ENCODE data around the gene P4HB.

Gene P4HB

DNA sequence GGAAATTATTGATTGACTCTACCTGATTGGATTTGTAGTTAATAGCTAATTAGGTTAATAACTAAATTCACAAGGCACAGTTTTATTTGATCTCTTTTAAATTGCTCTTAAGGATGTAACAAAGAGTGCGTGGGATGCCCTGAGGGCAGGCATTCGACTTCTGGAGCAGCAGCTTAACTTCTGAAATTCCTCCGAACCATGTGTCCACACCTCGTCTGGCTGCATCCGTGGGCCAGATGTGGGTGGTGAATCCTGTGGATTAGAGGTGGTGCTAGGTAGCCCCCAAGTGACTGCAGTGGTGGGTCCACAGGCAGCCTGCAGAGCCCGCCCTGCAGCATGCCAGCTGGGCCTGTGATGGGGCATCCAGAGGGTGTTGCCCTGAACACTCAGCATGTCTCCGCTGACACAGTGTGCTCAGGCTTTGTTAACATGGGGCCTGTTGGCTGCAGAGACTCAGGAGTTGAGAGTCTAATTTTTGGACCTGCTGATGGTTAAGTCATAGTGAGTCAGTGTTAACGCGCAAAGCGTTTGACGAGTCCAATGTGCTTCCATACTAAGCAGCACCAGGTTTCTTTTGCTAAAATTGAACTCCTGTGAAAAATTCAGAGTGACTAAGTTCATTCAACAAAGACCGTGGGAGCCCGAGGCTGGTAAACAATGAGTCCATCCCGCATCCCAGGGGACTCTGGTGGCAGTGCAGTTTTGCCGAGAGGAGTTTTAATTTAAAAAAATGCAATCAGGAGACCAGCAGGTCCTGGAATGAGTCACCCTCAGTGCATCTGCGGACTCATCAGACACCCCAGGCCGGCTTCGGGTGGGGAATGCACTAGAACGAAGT lies 37.9 kb upstream of the P4HB start:
- DNase-seq (ENCODE audit: low spot score), result no peak

DNA sequence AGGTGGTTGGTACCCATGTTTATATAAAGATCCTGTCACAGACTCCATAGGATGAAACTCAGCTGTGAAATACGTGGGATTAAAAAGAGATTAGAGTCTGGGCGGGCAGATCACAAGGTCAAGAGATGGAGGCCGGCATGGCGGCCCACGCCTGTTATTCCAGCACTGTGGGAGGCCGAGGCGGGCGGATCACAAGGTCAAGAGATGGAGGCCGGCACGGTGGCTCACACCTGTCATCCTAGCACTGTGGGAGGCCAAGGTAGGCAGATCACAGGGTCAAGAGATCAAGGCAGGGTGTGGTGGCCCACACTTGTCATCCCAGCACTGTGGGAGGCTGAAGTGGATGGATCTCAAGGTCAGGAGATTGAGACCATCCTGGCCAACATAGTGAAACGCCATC lies 35.1 kb upstream of the P4HB start:
- DNase-seq (ENCODE audit: low spot score), result no peak

DNA sequence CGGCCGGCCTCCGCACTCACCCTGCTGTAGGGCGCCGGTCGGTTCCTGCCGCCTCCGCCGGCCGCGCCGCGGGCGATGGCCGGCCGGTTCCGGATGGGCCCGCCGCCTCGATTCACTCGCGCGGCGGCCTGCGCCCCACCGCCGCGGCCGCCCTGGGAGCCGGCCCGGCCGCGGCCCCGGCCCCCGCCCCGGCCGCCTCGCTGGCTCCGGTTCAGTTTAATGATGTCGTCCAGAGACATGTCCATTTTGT lies 30.9 kb upstream of the P4HB start:
- DNase-seq (ENCODE audit: low spot score), result no peak

DNA sequence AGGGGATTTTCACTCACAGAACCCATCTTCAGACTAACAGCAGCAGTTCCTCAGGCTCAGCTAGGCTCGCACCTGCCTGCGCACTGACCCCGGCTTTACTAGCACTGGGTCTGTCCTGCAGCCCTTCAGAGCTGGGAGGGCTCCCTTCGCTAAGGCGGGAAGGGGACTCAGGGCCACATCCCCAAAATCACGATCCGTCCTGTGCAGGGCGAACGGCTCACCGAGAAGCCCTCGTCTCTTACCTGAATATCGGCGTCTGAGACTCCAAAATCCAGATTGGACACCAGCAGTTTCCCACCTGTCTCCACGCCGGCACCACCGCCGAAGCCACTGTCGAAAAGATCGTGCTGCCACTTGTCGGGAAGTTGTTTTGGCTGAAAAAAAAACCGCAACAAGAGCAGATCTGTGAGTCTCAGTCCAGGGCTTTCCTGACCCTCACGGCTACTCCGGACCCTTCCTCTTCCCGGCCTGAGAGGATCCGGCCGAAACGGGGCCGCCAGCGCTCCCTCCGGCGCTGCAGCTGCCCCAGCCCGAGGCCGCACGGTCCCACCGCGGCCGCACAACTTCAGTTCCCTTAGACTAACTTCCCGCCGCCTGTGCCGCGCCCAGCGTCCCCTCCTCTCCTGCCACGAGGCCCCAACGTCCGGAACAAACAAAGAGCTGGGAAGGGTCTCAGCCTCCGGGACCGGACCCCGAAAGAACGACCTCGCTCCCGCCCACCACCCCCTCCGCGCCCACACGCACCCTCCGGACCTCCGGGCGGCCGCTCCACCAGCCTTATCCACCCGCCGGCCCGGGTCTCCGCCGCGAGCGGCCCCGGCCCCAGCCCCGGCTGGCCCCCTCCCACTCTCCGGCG lies 30.3 kb upstream of the P4HB start:
- DNase-seq (ENCODE audit: low spot score), result no peak

DNA sequence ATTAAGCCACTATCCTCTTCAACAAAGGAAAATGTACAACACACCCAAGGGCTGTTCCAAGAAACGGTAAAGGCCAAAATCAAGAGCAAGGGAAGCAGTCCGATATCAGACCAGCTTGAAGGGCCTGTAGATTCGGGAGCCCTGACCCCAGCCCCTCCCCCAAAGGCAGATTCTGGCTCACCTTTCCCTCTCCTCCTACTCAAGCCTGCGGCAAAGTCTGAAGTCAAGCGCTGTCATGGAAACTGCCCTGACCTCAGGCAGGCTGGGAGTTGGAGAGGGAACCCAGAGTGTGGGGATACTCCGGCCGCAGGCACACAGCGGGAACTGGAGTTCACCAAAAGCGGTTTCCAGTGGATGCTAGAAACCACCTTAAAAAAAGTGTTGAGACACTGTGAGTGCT lies 29.3 kb upstream of the P4HB start:
- DNase-seq (ENCODE audit: low spot score), result no peak

DNA sequence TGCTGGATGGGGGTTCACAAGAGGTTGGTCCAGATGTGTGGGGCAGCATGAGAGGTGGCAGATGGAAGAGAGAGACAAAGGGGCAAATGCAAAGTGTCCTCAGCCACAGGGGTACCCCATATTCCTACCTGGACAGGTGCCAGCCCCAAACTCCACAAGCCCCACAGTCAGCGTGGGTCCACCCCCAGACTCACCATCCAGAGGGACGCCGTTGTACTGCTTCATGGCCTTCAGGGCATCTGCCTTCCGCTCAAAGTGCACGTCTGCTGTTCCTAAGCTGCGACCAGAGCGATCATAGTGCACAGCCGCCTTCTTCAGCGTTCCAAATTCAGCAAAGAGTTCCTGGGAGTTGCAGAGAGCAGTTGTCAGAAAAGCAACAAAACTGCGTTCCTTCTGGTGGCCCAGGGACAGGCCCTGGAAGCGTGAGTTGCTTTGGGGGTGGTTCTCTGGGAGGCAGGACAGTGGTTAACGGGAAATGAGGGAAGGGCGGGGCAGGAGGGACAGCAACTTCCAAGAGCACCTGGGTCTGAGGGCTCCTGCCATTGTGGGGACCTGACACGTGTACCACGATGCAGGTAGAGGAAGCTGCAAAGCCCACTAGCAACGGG lies 28.8 kb upstream of the P4HB start:
- DNase-seq (ENCODE audit: low spot score), result no peak

DNA sequence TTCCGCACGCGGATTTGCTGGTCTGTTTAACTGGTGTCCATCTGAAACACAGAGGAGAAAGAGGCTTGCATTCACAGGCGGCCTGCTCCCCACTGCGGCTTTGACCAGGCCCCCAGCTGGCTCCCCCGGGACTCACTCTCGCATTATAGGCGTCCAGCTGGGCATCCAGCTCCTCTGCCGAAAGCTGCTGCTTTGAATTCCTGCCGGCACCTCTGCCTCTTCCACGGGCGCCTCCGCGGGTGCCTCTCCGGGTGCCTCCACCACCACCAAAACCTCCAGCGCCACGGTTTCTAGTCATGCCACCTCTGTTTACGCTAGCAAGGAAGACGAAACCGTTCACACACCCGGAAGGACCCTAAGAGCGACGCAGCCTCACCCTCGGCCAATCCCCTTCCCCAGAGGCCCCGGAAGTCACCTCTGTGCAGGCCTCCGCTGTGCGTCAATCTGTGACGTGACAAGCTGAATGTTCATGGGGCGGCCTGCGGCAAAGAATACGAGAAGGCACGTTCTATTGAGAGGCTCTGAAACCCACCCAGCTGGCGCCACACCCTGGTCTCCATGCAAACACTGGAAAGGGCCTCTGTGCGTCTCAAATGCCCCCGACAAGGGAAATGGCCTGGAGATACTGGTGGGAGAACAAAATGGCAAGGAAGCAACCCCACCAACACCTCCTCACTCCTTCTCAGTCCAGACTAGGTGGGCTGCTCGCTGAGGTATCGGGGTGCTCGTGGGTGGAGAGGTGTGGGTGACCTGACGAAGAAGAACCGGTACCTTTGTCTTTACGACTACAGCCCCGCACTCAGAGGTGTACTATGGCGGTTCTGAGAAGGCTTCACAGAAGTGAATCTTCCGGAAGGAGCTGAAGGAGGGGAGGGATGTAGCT lies 28.0 kb upstream of the P4HB start:
- no peak for DNase-seq (ENCODE audit: low spot score)

DNA sequence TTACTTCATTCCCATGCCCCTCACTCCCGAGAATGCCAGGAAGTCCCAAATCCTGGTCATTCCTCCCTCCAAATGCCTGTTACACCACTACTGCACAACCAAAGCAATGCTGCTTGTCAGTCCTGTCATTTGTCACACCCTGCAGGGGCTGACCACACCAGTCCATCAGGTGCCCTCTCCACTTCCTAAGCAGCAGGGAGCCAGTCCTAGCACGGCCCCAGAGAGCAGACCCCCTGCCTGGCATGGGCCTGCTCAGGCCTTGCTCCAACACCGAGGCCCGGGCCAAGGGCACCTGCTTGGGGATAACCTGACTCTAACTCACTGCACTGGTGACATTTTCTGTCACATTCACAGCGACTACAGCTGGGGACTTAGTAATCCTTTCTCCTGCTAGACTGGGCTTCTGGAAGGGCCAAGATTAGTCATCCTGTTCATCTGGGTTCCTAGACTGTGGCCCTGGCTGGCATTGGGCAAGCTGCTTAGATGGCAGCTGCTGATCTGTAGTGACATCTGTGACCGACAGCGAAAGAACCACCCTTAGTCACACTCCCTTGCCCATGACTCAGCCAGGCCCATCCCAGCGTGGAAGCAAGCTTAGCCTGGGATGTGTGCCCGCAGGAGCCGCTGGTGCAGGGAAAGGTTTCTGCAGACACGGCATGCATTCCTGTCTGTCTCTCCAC lies 25.7 kb upstream of the P4HB start:
- DNase-seq (ENCODE audit: low spot score), result peak; percentile 86

DNA sequence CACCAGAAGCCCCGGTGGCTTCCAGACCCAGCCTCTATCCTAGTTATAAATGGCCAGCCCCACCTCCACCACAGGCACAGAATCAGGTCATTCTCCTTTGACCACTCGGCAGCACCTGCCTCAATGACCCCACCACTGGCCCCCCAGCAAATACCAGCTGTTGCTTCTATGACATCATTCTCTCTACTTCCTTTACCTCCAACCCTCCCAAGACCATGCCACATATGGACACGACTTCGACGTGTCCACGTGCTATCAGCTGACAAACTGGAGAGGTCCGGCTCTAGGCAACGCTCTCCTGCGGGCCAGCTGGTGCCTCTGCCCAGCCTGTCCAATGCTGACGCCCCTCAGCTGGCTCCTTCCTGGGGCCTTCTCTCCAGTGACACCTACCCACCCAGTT lies 25.1 kb upstream of the P4HB start:
- no peak for DNase-seq (ENCODE audit: low spot score)

DNA sequence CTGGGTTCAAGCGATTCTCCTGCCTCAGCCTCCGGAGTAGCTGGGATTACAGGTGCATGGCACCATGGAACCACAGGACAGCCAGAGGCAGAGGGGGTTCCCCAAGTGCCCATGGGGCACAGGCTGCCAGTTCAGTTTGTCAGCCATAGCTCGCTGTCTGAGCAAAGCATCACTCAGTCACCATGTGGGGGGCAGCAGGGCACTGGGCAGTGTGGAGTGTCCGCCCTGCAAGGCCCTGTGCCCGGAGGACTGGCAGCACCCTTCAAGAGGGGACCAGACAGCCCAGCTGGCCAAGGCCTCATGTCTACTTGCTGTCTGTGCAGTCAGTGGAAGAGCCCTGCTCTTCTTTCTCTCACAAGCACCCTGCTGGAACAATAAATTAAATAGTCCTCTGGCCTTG lies 24.6 kb upstream of the P4HB start:
- DNase-seq (ENCODE audit: low spot score), result no peak

DNA sequence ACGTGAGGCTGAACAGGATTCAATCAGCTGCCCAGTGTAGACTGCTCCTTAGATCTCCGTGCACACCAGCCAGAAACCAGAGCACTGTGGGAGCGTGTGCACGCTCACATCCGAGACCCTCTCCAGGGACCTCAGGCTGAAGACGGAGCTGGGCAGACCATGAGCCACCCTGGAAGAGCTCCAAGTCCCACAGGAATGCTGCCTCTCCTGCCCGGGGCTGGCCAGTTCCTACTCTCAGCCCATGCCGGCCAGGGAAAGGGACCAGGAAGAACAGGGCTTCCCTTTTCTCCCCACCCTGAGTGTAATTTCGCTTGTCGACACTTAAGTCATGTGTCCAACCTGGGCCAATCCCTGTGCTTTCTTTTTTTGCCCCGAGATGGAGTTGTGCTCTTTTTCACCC lies 24.2 kb upstream of the P4HB start:
- no peak for DNase-seq (ENCODE audit: low spot score)

DNA sequence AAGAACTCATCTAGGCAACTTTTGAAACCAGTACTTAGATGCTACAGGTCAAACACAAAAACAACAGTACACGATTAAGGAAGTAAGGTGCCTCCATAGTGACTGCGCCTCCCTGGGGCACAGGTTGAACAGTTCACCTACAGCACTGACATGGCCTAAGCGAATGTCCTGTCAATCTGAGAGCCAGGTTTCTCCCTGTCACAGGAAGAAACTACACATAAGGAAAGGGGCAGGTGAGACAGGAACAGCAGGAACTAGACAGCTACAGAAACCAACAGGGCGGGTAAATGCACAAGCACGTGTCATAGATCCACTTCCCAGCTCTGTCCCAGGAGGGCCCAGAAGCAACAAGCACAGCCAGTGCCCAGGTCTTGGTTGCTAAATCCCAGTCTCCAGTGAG lies 18.8 kb upstream of the P4HB start:
- DNase-seq (ENCODE audit: low spot score), result no peak

DNA sequence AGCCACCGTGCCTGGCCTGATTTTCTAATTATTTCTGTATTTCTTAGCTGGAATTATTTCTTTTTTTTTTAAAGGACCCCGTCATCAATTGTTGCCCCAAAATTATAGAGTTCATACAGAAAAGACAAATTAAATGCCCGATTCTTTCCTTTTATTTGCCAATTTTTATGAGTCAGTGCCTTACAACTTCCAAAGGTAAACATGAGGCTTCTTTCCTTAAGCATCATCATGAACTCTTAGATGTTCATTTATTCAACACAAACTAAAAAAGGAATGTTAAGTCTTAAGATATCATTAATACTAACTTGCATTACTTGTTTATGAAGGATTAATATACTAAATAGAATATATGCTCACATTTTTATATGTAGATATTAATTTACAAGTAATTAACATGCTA lies 18.0 kb upstream of the P4HB start:
- no peak for DNase-seq (ENCODE audit: low spot score)

DNA sequence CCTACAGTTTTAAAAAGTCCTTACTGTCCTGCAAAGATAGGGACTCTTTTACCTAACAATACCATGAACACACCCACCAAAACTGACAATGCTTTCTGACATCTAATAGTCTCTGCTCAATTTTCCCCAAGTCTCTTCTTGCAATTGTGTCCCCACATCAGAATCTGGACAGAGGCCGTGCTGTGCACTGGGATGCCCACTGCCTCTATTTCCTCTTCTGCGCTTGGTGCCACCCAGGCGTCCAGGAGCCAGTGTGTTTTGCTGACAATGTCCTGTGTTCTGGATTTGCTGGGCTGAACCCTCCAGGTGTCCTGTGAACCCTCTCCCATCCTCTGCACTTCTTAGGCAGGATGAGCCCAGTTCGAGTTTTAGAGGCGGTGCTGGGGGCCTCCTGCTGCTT lies 17.2 kb upstream of the P4HB start:
- no peak for DNase-seq (ENCODE audit: low spot score)

DNA sequence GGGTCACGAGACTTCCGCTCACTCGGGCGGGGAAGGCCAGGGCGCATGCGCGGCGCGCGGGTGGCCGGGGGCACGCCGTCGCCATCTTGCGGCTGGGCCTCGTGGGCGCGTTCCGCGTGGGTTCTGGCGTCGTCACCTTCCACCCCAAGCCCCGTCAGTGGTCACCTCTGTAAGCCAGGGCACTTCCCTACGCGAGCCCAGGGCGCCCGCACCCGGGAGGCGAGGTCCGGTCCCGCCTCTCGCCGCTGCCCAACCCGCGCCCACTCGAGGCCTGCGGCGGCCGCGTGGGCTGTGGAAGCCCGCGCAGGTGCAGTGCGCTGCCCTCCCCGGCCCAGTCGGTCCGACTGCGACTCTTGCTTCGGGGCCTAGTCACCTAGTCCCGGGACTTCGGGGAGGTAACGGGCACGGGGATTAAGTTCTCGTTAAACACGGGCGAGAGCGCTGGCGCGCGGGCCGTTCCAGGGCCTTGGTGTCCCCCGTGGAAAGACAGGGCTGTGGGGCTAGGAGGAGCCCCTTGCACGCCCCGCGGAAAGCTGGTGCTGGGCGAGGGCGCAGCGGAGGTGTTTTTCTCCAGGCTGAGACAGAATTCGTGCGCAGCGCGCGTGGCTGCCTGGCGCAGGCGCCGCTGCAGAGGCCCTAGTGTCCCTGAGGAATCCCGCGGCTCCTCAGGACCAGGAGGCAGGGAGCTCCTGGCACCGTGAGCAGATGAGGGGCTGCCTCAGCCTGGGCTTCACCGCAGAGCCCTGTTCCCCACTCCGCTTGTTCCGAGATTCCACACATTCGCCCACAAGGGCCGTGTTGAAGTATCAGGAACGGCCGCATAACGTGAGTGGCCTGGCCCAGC lies 11.3 kb upstream of the P4HB start:
- DNase-seq (ENCODE audit: low spot score), result peak; percentile 95

DNA sequence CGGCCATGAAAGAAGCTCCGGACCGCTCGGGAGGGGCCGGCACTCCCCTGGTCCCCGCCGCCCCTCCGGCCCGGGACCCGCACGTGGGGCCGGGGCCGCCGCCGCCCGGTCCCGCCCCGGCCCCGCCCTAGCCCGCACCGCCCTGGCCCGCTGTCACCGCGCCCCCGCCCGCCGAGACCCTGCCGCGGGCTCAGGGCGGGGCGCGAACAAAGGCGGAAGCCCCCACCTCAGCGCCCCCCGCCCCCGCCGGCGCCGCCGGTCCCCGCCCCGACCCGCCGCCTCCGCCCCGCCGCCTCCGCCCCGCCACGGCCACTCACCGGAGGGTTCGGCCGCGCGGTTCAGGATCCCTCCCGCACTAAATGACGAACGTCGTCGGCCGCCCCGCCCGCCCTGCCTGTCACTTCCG lies 10.6 kb upstream of the P4HB start, which contains the start of gene ARHGDIA:
Gene ARHGDIA (minus strand): TSS at position 357 of the 406 bp plus-strand sequence. CDS start 1,407 bp downstream, outside the sequence.
- no peak for DNase-seq (ENCODE audit: low spot score)

DNA sequence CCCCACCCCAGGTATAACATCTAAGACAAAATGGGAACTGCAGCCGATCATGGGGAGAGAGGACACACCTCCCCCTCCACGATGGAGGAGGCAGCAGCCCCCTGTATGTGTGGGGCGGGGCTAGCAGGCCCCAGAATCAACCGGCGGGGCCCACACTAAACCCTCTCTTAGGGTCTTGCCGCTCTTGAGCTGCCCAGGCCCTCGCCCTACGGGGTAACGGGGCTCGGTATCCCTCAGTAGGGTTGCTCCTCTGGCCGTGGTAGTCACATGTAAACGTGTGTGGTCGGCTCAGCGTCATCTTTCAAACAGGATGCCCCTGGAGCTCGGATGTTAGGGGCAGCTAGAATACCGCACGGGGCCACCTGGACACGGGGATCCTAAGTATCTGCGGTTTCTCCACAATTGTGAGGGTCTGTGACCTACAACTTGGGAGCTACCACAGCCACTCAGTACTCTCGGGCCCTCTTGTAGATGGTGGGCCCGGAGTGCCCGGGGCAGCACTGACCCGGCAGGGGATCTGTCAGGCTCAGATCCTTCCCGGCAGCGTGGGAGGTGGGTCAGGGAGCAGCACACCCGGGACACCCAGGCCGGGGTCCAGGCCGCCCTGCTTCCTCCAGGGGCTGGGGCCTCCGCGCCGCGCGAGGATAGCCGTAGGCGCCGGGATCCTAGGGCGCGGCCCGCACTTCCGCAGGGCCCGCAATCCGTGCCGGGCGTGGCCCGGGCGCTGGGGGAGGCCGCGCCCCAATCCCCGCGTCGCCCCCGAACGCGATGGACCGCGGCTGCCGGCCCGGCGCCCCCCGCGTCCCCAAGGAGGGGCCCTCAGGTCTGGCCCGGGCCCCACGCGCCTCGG lies 10.0 kb upstream of the P4HB start:
- peak; percentile 58 for DNase-seq (ENCODE audit: low spot score)

DNA sequence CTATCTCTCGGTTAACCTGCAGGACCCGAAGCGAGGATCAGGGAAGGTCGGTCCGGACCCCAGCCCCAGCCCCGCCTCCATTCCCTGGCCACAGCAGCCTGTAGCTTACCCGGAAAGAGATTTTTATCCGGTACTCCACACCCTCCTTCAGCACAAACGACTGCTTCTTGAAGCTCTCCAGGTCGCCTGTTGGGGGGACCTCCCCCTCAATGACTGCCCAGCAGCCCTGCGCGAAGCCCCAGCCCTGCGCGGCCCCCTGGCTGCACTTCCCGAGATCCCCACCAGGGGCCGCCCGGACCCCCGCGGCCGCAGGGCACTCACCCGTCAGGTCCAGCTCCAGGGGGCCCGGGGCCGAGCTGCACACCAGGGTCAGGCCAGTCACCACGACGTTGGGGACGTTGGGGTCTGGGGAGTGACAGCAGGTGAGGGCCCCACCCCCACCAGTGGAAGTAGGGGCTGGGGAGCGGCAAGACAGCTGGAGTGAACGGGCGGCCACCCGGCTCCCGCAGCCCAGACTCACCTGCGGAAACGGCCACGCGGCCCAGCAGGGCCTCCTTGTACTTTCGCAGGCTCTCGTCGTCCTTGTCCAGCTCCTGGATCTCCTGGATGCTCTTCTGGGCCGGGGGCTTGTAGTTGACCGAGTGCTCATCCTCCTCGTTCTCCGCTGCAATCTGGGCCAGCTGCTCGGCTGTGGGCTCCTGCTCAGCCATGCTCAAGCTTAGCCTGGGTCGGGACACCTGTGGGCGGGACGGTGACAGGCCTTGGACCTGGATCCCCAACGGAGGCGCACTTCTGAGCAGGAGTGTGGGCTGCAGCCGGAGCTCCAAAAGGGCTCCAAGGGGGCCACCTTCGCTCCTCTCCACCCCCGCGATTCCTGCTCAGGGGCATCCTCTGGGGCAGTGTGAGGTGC lies 9.1 kb upstream of the P4HB start:
- peak; percentile 52 for DNase-seq (ENCODE audit: low spot score)

All from hematopoietic multipotent progenitor cell treated with erythropoietin and hydrocortisone succinate and interleukin-3 and kit ligand, for 17 days (in vitro differentiated cells).